ENCODE data around the gene SPTBN1. TPM values are rescaled to one million over a fixed set of nuclear protein-coding genes. Genes with fewer than 3 reads are reported as not detected.

Gene SPTBN1
- total RNA-seq, 2 donors from 2014 or later, result 415 to 524 TPM

GRCh38 chr2:54642677-54643430, 186.7 kb downstream of the SPTBN1 start:
- Histone ChIP-seq H3K9me3 (no peaks in the 10 kb centered on the region), H3K4me3 (no peak overlapping the region), H3K4me1 (ENCODE audit: control insufficient read depth in 1 of 2, low read depth in 2 of 2) (peaks cover 0 to 33% of the 10 kb centered on the region in 2 donors), H3K27ac (no peak overlapping the region), H3K27me3 (replicated peaks; ENCODE audit: insufficient read depth) (no peaks in the 10 kb centered on the region), H3K36me3 (peaks cover 48% of the 10 kb centered on the region)
- no peak for DNase-seq (ENCODE audit: low spot score)
- no peak for TF ChIP-seq CTCF (IDR thresholded peaks at IDR 0.05)
- no peak for ATAC-seq (ENCODE audit: insufficient number of reproducible peaks, low FRiP score, low read depth)

- Histone ChIP-seq H3K4me1 (ENCODE audit: control insufficient read depth in 1 of 2, low read depth in 2 of 2) (peaks cover 0 to 24% of the 10 kb centered on the region in 2 donors), H3K36me3 (peaks cover 48% of the 10 kb centered on the region), H3K27me3 (replicated peaks; ENCODE audit: insufficient read depth) (no peaks in the 10 kb centered on the region), H3K27ac (no peak overlapping the region), H3K4me3 (no peak overlapping the region), H3K9me3 (no peaks in the 10 kb centered on the region)
- DNase-seq (ENCODE audit: low spot score) (no peak), ATAC-seq (ENCODE audit: insufficient number of reproducible peaks, low FRiP score, low read depth) (no peak)
- no peak for TF ChIP-seq CTCF (IDR thresholded peaks at IDR 0.05)
Measured at GRCh38 chr2:54644236-54644635, 188.1 kb downstream of the SPTBN1 start.

GRCh38 chr2:54646170-54646927, 190.2 kb downstream of the SPTBN1 start:
- peaks cover 0 to 9% of the 10 kb centered on the region in 2 donors for H3K4me1 ChIP-seq (ENCODE audit: control insufficient read depth in 1 of 2, low read depth in 2 of 2)
- no peak for TF ChIP-seq CTCF (IDR thresholded peaks at IDR 0.05)
- no peak for DNase-seq (ENCODE audit: low spot score)
- H3K4me3 ChIP-seq, result no peak overlapping the region
- no peak for ATAC-seq (ENCODE audit: insufficient number of reproducible peaks, low FRiP score, low read depth)
- H3K27ac ChIP-seq, result no peak overlapping the region
- H3K36me3 ChIP-seq, result peaks cover 63% of the 10 kb centered on the region
- no peaks in the 10 kb centered on the region for H3K27me3 ChIP-seq (replicated peaks; ENCODE audit: insufficient read depth)
- no peaks in the 10 kb centered on the region for H3K9me3 ChIP-seq

- no peaks in the 10 kb centered on the region for H3K9me3 ChIP-seq
- no peak overlapping the region for H3K27ac ChIP-seq
- peaks cover 76% of the 10 kb centered on the region for H3K36me3 ChIP-seq
- no peak overlapping the region for H3K4me3 ChIP-seq
- no peaks in the 10 kb centered on the region for H3K4me1 ChIP-seq (ENCODE audit: control insufficient read depth in 1 of 2, low read depth in 2 of 2)
- DNase-seq (ENCODE audit: low spot score) (no peak), ATAC-seq (ENCODE audit: insufficient number of reproducible peaks, low FRiP score, low read depth) (no peak)
- no peaks in the 10 kb centered on the region for H3K27me3 ChIP-seq (replicated peaks; ENCODE audit: insufficient read depth)
- TF ChIP-seq CTCF (IDR thresholded peaks at IDR 0.05), result no peak
Measured at GRCh38 chr2:54648256-54648655, 192.1 kb downstream of the SPTBN1 start.

- Histone ChIP-seq H3K36me3 (peaks cover 83% of the 10 kb centered on the region), H3K27ac (no peak overlapping the region), H3K4me1 (ENCODE audit: control insufficient read depth in 1 of 2, low read depth in 2 of 2) (no peaks in the 10 kb centered on the region), H3K27me3 (replicated peaks; ENCODE audit: insufficient read depth) (no peaks in the 10 kb centered on the region), H3K9me3 (no peaks in the 10 kb centered on the region), H3K4me3 (no peak overlapping the region)
- no peak for ATAC-seq (ENCODE audit: insufficient number of reproducible peaks, low FRiP score, low read depth)
- TF ChIP-seq CTCF (IDR thresholded peaks at IDR 0.05), result no peak
- no peak for DNase-seq (ENCODE audit: low spot score)
Measured at GRCh38 chr2:54649191-54649590, 193.1 kb downstream of the SPTBN1 start.
